Keratinocyte (primary cell): ENCODE measurements around the gene DHDDS. TPM values are rescaled to one million over a fixed set of nuclear protein-coding genes. Genes with fewer than 3 reads are reported as not detected.

Experiments used
- DNase-seq: peaks from one replicate; pipeline ENCODE4 v3.0.0-alpha.2; 2011; ENCODE audit warnings: low read depth, missing footprints, low spot score
- FAIRE-seq: peaks from 2 replicates; lab custom pipeline; 2011; peaks lifted over from hg19 to GRCh38; lab: Jason Lieb, UNC
- H2AFZ ChIP-seq: 2 replicates; pipeline ENCODE4 v1.6.0; 2012; ENCODE audit warnings: low read length, control low read depth, inconsistent platforms; ENCODE audit not compliant: control insufficient read depth
- H3K27ac ChIP-seq: 2 replicates; pipeline ENCODE4 v1.5.1; 2011; ENCODE audit warnings: low read length; ENCODE audit not compliant: control insufficient read depth, insufficient read depth
- H3K27me3 ChIP-seq: 3 replicates; pipeline ENCODE4 v1.6.0; 2011; ENCODE audit warnings: low read length; ENCODE audit not compliant: control insufficient read depth, insufficient read depth; ENCODE audit errors: extremely low read depth
- H3K36me3 ChIP-seq, 2 experiments: 2 replicates in 1 of 2; 3 replicates in 1 of 2; pipeline ENCODE4 v1.5.1; 2011; ENCODE audit warnings: low read length in 2 of 2, mild to moderate bottlenecking in 1 of 2; ENCODE audit not compliant: control insufficient read depth in 2 of 2, insufficient read depth in 2 of 2; ENCODE audit errors: extremely low read depth in 1 of 2
- H3K4me1 ChIP-seq: 3 replicates; pipeline ENCODE4 v1.5.1; 2011; ENCODE audit warnings: low read length; ENCODE audit not compliant: control insufficient read depth, insufficient read depth; ENCODE audit errors: extremely low read depth
- H3K4me2 ChIP-seq: 3 replicates; pipeline ENCODE4 v1.6.0; 2011; ENCODE audit warnings: low read depth, low read length; ENCODE audit not compliant: control insufficient read depth, insufficient read depth; ENCODE audit errors: extremely low read depth
- H3K4me3 ChIP-seq, 3 experiments: fragments of 200-600 bp in 1 of 3; sonication (generic) in 1 of 3; 2 replicates in 2 of 3; 3 replicates in 1 of 3; pipeline ENCODE4 v1.5.1; 2011 to 2016; ENCODE audit warnings: low read length in 3 of 3, mild to moderate bottlenecking in 3 of 3, control low read depth in 2 of 3, inconsistent platforms in 1 of 3, low read depth in 1 of 3, mixed read lengths in 1 of 3, mixed run types in 1 of 3, moderate library complexity in 1 of 3; ENCODE audit not compliant: control insufficient read depth in 2 of 3, insufficient read depth in 2 of 3; ENCODE audit errors: extremely low read depth in 1 of 3
- H3K79me2 ChIP-seq: 2 replicates; pipeline ENCODE4 v1.6.0; 2012; ENCODE audit warnings: low read length; ENCODE audit not compliant: control insufficient read depth, insufficient read depth
- H3K9ac ChIP-seq: 3 replicates; pipeline ENCODE4 v1.6.0; 2011; ENCODE audit warnings: low read length; ENCODE audit not compliant: control insufficient read depth, insufficient read depth; ENCODE audit errors: extremely low read depth
- H3K9me1 ChIP-seq: 3 replicates; pipeline ENCODE4 v1.6.0; 2011; ENCODE audit warnings: low read length; ENCODE audit not compliant: control insufficient read depth, insufficient read depth; ENCODE audit errors: extremely low read depth
- H3K9me3 ChIP-seq: 2 replicates; pipeline ENCODE4 v1.5.1; 2012; ENCODE audit warnings: low read depth, low read length; ENCODE audit not compliant: control insufficient read depth
- H4K20me1 ChIP-seq: 3 replicates; pipeline ENCODE4 v1.6.0; 2011; ENCODE audit warnings: low read length; ENCODE audit not compliant: control insufficient read depth, insufficient read depth; ENCODE audit errors: extremely low read depth
- CTCF ChIP-seq, 3 experiments: IDR thresholded peaks in 1 of 3; conservative IDR thresholded peaks in 1 of 3; optimal IDR thresholded peaks in 1 of 3; 2 replicates in 2 of 3; 3 replicates in 1 of 3; pipeline versions ENCODE3 to v1.5.1; 2011; ENCODE audit warnings: low read length in 3 of 3, mild to moderate bottlenecking in 3 of 3, moderate library complexity in 2 of 3, control low read depth in 1 of 3, inconsistent platforms in 1 of 3; ENCODE audit not compliant: insufficient read depth in 2 of 3; ENCODE audit errors: extremely low read depth in 1 of 3
- EZH2 ChIP-seq: IDR thresholded peaks from one replicate; pipeline ENCODE4 v1.6.1; 2012; ENCODE audit warnings: inconsistent platforms, mild to moderate bottlenecking, low read length, moderate library complexity
- dilution Hi-C: fragments of 300-500 bp; cut with MboI; formaldehyde crosslinking; loops from one replicate; pipeline ENCODE4 v1.7.0; 2020; ENCODE audit warnings: low sequenced_read_pairs; ENCODE audit not compliant: extremely low pct_ligation_motif_present
- polyA plus RNA-seq, 5 experiments: library from polyadenylated mRNA; depleted of rRNA in 3 of 5; stranded (reverse) in 3 of 5; stranded (forward) in 1 of 5; unstranded in 1 of 5; fragments of >200 nt; gene quantifications; 1 replicate in 1 of 5; 2 replicates in 3 of 5; 3 replicates in 1 of 5; pipeline versions ENCODE4 v1.2.1 to v1.2.3, GENCODE V29; 2011 to 2012; ENCODE audit warnings: missing spikeins in 2 of 5, low read depth in 1 of 5, low replicate concordance in 1 of 5

The DHDDS gene
- polyA plus RNA-seq, 1 donor (not counting 4 experiments of a cell fraction or from before 2014, with no cell fraction given): 41.2 TPM

DNA sequence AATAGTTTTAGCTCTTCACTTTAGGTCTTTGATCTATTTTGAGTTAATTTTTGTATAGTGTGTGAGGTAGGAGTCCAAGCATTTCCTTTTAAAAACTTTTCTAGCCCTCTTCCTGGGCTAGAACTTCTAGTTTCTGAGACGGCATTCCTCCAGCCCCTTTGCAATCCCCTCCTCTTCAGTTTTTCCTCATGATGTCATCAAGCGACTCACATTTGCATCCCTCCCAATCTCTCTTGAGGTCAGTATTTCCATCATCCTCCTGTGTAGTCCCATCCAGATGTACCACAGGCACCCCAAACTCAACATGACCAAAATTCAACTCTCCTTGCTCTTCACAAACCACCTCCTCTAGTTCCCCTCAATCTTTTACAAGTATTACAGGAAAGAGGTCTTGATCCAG, 50.8 kb downstream of the DHDDS start:
- no peak overlapping the region for H3K4me2 ChIP-seq
- DNase-seq (no peak), FAIRE-seq (no peak)
- H3K9me3 ChIP-seq: no peaks in the 10 kb centered on the region
- H3K4me1 ChIP-seq: no peaks in the 10 kb centered on the region
- H3K36me3 ChIP-seq: no peaks in the 10 kb centered on the region
- no peak overlapping the region for H2AFZ ChIP-seq
- no peaks in the 10 kb centered on the region for H3K79me2 ChIP-seq
- H3K4me3 ChIP-seq: no peak overlapping the region
- TF ChIP-seq EZH2 (no peak), CTCF (optimal IDR thresholded peaks at IDR 0.05 in 1 of 3, IDR thresholded peaks at IDR 0.05 in 1 of 3, conservative IDR thresholded peaks at IDR 0.05 in 1 of 3; ENCODE audit: extremely low read depth in 1 of 3, insufficient read depth in 2 of 3, low read length in 3 of 3) (no peak)
- dilution Hi-C loops: no loop called here
- H3K27ac ChIP-seq: no peak overlapping the region
- no peaks in the 10 kb centered on the region for H3K9me1 ChIP-seq
- H3K9ac ChIP-seq: no peak overlapping the region
- no peaks in the 10 kb centered on the region for H3K27me3 ChIP-seq
- H4K20me1 ChIP-seq: no peaks in the 10 kb centered on the region

GRCh38 chr1:26483980-26484379, 51.9 kb downstream of the DHDDS start:
- H3K4me2 ChIP-seq: no peak overlapping the region
- no peak overlapping the region for H3K27ac ChIP-seq

More at GRCh38 chr1:26483980-26484379, 51.9 kb downstream of the DHDDS start:
- DNase-seq (no peak), FAIRE-seq (no peak)
- no peak overlapping the region for H2AFZ ChIP-seq
- no peaks in the 10 kb centered on the region for H3K79me2 ChIP-seq
- no peak for TF ChIP-seq CTCF (optimal IDR thresholded peaks at IDR 0.05 in 1 of 3, IDR thresholded peaks at IDR 0.05 in 1 of 3, conservative IDR thresholded peaks at IDR 0.05 in 1 of 3; ENCODE audit: extremely low read depth in 1 of 3, insufficient read depth in 2 of 3, low read length in 3 of 3)
- TF ChIP-seq EZH2: no peak
- H3K4me1 ChIP-seq: no peaks in the 10 kb centered on the region
- H4K20me1 ChIP-seq: no peaks in the 10 kb centered on the region
- H3K27me3 ChIP-seq: no peaks in the 10 kb centered on the region
- H3K9ac ChIP-seq: no peak overlapping the region
- no peaks in the 10 kb centered on the region for H3K9me1 ChIP-seq
- H3K36me3 ChIP-seq: no peaks in the 10 kb centered on the region
- H3K4me3 ChIP-seq: no peak overlapping the region
- no peaks in the 10 kb centered on the region for H3K9me3 ChIP-seq
- dilution Hi-C loops: no loop called here
